OCI-LY3 (cell line): ENCODE results near the gene POU2F1.
"Not testable (repeated sequence)": the region's sequence is repeated elsewhere in the genome, so short reads cannot be mapped to it uniquely, and the experiment has no call there.

Experiments
- H2AFZ ChIP-seq: fragments of 200-600, 300-600 bp; shearing (Covaris generic); 2 replicates; pipeline ENCODE4 v1.6.0; 2014; ENCODE audit warnings: antibody characterized with exemption, low read depth, low read length
- H3K27ac ChIP-seq: fragments of 200-600, 300-600 bp; sonication (generic); 2 replicates; pipeline ENCODE4 v1.5.1; 2014; ENCODE audit warnings: mild to moderate bottlenecking, low read length, moderate library complexity, mixed read lengths
- H3K27me3 ChIP-seq: fragments of 200-600, 300-600 bp; sonication (generic); 2 replicates; pipeline ENCODE4 v1.6.1; 2014; ENCODE audit warnings: low read depth, low read length, mixed read lengths
- H3K36me3 ChIP-seq: fragments of 200-600, 300-600 bp; sonication (generic); replicated peaks from 2 replicates; pipeline ENCODE3; 2014; ENCODE audit warnings: low read depth, low read length, mixed read lengths
- H3K4me1 ChIP-seq: fragments of 300-600, 200-600 bp; sonication (generic); 2 replicates; pipeline ENCODE4 v1.6.1; 2014; ENCODE audit warnings: low read length, mixed read lengths
- H3K4me2 ChIP-seq: fragments of 200-600, 300-600 bp; sonication (generic); 2 replicates; pipeline ENCODE4 v1.6.1; 2014; ENCODE audit warnings: low read length, mixed read lengths
- H3K4me3 ChIP-seq: fragments of 300-600, 200-600 bp; sonication (generic); 2 replicates; pipeline ENCODE4 v1.5.1; 2014; ENCODE audit warnings: antibody characterized with exemption, mild to moderate bottlenecking, low read length, moderate library complexity
- H3K79me2 ChIP-seq: fragments of 300-600, 200-600 bp; shearing (Covaris generic); 2 replicates; pipeline ENCODE4 v1.6.1; 2014; ENCODE audit warnings: mild to moderate bottlenecking, low read length, mixed read lengths
- H3K9ac ChIP-seq: fragments of 300-600, 200-600 bp; shearing (Covaris generic); 2 replicates; pipeline ENCODE4 v1.6.0; 2014; ENCODE audit warnings: mild to moderate bottlenecking, low read length, moderate library complexity
- H3K9me3 ChIP-seq: fragments of 200-600, 300-600 bp; shearing (Covaris generic); 2 replicates; pipeline ENCODE4 v1.6.1; 2014; ENCODE audit warnings: low read length, mixed read lengths; ENCODE audit not compliant: insufficient read depth
- H4K20me1 ChIP-seq: fragments of 200-600, 300-600 bp; sonication (generic); 2 replicates; pipeline ENCODE4 v1.6.1; 2016; ENCODE audit warnings: low read length, mixed read lengths; ENCODE audit not compliant: insufficient read depth
- EZH2phosphoT487 ChIP-seq: fragments of 200-600 bp; shearing (Covaris generic); IDR thresholded peaks from 2 replicates; pipeline ENCODE4 v1.6.1; 2018; ENCODE audit warnings: antibody characterized with exemption, mixed run types, low read depth
- TF ChIP-seq, protein P1 (sequence below): fragments of 200-600, 300-600 bp; sonication (generic); IDR thresholded peaks from 2 replicates; pipeline ENCODE4 v1.5.1; 2014; ENCODE audit warnings: antibody characterized with exemption, low read length, low read depth

Gene POU2F1

DNA sequence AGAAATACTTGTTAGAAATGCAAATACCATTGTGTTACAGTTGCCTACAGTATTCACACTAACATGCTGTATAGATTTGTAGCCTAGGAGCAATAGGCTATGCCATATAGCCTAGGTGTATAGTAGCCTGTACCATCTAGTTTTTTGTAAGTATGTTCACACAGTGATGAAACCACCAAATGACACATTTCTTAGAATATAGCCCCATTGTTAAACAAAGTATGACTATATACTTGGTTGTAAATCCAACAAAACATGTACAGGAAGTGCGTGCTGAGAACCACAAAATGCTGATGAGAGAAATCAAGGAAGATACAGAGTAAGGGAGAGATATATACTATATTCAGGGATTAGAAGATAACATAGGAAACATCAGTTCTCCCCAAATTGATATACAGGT, 92.2 kb downstream of the POU2F1 start:
- no peak overlapping the region for H3K4me3 ChIP-seq
- no peaks in the 10 kb centered on the region for H3K4me1 ChIP-seq
- H2AFZ ChIP-seq: no peak overlapping the region
- H3K9me3 ChIP-seq: peaks cover 7% of the 10 kb centered on the region; the same call in 1 of the 2 replicates
- H3K27ac ChIP-seq: no peak overlapping the region
- no peaks in the 10 kb centered on the region for H3K27me3 ChIP-seq
- no peaks in the 10 kb centered on the region for H4K20me1 ChIP-seq
- peaks cover 8% of the 10 kb centered on the region; the same call in 1 of the 2 replicates for H3K79me2 ChIP-seq
- H3K9ac ChIP-seq: no peak overlapping the region
- H3K4me2 ChIP-seq: no peak overlapping the region
- peaks cover 25% of the 10 kb centered on the region for H3K36me3 ChIP-seq
- TF ChIP-seq, protein P1, sequence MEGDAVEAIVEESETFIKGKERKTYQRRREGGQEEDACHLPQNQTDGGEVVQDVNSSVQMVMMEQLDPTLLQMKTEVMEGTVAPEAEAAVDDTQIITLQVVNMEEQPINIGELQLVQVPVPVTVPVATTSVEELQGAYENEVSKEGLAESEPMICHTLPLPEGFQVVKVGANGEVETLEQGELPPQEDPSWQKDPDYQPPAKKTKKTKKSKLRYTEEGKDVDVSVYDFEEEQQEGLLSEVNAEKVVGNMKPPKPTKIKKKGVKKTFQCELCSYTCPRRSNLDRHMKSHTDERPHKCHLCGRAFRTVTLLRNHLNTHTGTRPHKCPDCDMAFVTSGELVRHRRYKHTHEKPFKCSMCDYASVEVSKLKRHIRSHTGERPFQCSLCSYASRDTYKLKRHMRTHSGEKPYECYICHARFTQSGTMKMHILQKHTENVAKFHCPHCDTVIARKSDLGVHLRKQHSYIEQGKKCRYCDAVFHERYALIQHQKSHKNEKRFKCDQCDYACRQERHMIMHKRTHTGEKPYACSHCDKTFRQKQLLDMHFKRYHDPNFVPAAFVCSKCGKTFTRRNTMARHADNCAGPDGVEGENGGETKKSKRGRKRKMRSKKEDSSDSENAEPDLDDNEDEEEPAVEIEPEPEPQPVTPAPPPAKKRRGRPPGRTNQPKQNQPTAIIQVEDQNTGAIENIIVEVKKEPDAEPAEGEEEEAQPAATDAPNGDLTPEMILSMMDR: no peak
- TF ChIP-seq EZH2phosphoT487: no peak

DNA sequence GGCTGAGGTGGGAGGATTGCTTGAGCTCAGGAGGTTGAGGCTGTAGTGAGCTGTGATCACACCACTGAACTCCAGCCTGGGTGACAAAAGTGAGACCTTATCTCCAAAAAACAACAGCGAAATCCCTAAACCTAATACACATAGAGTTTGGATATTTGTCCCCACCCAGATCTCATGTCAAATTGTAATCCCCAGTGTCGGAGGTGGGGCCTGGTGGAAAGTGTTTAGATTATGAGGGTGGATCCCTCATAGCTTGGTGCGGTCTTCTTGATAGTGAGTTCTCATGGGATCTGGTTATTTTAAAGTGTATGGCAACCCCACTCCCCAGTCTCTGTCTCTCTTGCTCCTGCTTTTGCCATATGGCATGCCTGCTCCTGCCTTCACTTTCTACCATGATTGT, 94.0 kb downstream of the POU2F1 start:
- Histone ChIP-seq H3K4me2 (no peak overlapping the region), H3K27ac (no peak overlapping the region), H3K36me3 (peaks cover 25% of the 10 kb centered on the region), H2AFZ (no peak overlapping the region), H3K79me2 (peaks cover 4% of the 10 kb centered on the region; the same call in 1 of the 2 replicates), H3K9me3 (peaks cover 7% of the 10 kb centered on the region; the same call in 1 of the 2 replicates), H3K9ac (no peak overlapping the region), H3K27me3 (no peaks in the 10 kb centered on the region), H3K4me1 (no peaks in the 10 kb centered on the region), H4K20me1 (no peaks in the 10 kb centered on the region), H3K4me3 (no peak overlapping the region)
- TF ChIP-seq, protein P1: no peak
- TF ChIP-seq EZH2phosphoT487: no peak

DNA sequence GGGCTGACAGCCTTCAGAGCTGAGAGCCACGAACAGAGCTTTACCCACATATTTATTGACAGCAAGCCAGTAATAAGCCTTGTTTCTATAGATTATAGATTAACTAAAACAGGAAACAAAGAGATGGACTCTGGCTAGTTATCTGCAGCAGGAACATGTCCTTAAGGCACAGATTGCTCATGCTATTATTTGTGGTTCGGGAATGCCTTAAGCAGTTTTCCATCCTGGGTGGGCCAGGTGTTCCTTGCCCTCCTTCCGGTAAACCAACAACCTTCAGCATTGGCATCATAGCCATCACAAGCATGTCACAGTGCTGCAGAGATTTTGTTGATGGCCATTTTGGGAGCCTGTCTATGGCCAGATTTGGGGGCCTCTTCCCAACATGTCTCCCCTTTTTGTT, 96.8 kb downstream of the POU2F1 start:
- no peak for TF ChIP-seq EZH2phosphoT487
- TF ChIP-seq, protein P1: no peak
- peaks cover 4% of the 10 kb centered on the region; the same call in 1 of the 2 replicates for H3K79me2 ChIP-seq

DNA sequence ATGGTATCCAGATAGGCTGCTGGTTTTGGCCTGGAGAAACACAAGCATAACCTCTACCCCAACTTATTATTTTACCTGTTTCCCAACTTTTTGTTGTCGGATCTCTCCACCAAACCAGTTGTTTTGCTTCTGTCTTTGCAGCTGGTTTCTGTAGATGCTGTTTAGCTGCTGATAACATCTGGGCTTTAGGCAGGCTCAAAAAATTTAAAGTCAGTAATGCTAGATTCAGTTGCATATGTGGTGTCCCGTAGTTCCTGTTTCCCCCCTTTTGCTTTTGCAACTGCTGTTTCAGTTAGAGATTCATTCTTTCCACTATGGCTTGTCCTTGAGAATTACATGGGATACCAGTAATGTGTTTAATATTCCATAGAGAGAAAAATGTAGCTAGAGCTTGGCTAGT, 98.5 kb downstream of the POU2F1 start:
- not testable (repeated sequence) for H3K4me1 ChIP-seq, H3K27ac ChIP-seq, H3K27me3 ChIP-seq, H3K4me2 ChIP-seq, H3K79me2 ChIP-seq, H4K20me1 ChIP-seq, H3K4me3 ChIP-seq, H3K9ac ChIP-seq, H2AFZ ChIP-seq
- H3K9me3 ChIP-seq: peaks cover 27% of the 10 kb centered on the region
- H3K36me3 ChIP-seq: peaks cover 49% of the 10 kb centered on the region

More for the DNA sequence above, 96.8 kb downstream of the POU2F1 start:
- Histone ChIP-seq H3K9me3 (peaks cover 16% of the 10 kb centered on the region), H3K4me1 (no peaks in the 10 kb centered on the region), H3K4me2 (no peak overlapping the region), H3K27me3 (no peaks in the 10 kb centered on the region), H3K36me3 (peaks cover 33% of the 10 kb centered on the region), H3K4me3 (no peak overlapping the region), H3K9ac (no peak overlapping the region), H4K20me1 (no peaks in the 10 kb centered on the region), H3K27ac (no peak overlapping the region), H2AFZ (no peak overlapping the region)

DNA sequence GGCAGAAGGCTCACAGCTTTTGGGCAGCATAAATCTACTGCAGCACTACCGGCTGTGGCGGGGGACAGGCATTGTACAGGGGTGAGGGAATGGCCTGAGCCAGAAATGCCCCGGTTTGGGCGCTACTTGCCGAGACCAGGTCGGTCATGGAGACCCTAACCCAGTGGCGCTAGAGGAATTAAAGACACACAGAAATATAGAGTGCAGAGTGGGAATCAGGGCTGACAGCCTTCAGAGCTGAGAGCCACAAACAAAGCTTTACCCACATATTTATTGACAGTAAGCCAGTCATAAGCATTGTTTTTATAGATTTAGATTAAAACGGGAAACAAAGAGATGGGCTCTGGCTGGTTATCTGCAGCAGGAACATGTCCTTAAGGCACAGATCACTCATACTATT, 101.8 kb downstream of the POU2F1 start:
- Histone ChIP-seq H3K4me1 (peaks cover 14% of the 10 kb centered on the region), H3K27me3 (no peaks in the 10 kb centered on the region), H3K4me2 (no peak overlapping the region), H4K20me1 (no peaks in the 10 kb centered on the region), H3K27ac (no peak overlapping the region), H3K9me3 (peaks cover 25% of the 10 kb centered on the region), H3K4me3 (no peak overlapping the region), H3K36me3 (peaks cover 42% of the 10 kb centered on the region), H2AFZ (no peak overlapping the region), H3K79me2 (peaks cover under 1% of the 10 kb centered on the region; the same call in 1 of the 2 replicates), H3K9ac (no peak overlapping the region)
- TF ChIP-seq EZH2phosphoT487: no peak
- TF ChIP-seq, protein P1: no peak
